ENCODE measurements around the gene ARL3.
"Not testable (repeated sequence)": the region's sequence is repeated elsewhere in the genome, so short reads cannot be mapped to it uniquely, and the experiment has no call there.

The ARL3 gene

GRCh38 chr10:102670871-102671434 lies 43.2 kb downstream of the ARL3 start:
- Histone ChIP-seq H3K9me3 (ENCODE audit: control insufficient read depth, insufficient read depth, low read length) (no peaks in the 10 kb centered on the region), H3K27me3 (ENCODE audit: control insufficient read depth, insufficient read depth, low read length) (no peaks in the 10 kb centered on the region), H3K27ac (ENCODE audit: low read depth, low read length) (peak overlapping the region; percentile 7), H3K36me3 (ENCODE audit: control insufficient read depth, insufficient read depth, low read length) (no peaks in the 10 kb centered on the region), H3K9ac (ENCODE audit: low read depth, low read length) (no peak overlapping the region), H3K4me1 (ENCODE audit: control insufficient read depth, insufficient read depth, low read length) (peaks cover 46% of the 10 kb centered on the region), H3K4me3 (ENCODE audit: low read depth, low read length) (no peak overlapping the region)

- Histone ChIP-seq H3K4me1 (ENCODE audit: control insufficient read depth, insufficient read depth, low read length) (peaks cover 40% of the 10 kb centered on the region), H3K27me3 (ENCODE audit: control insufficient read depth, insufficient read depth, low read length) (no peaks in the 10 kb centered on the region), H3K36me3 (ENCODE audit: control insufficient read depth, insufficient read depth, low read length) (no peaks in the 10 kb centered on the region), H3K9ac (ENCODE audit: low read depth, low read length) (no peak overlapping the region), H3K9me3 (ENCODE audit: control insufficient read depth, insufficient read depth, low read length) (no peaks in the 10 kb centered on the region), H3K27ac (ENCODE audit: low read depth, low read length) (peak overlapping the region; percentile 7), H3K4me3 (ENCODE audit: low read depth, low read length) (no peak overlapping the region)
Measured at GRCh38 chr10:102670065-102670670, 44.0 kb downstream of the ARL3 start.

GRCh38 chr10:102669206-102670064 lies 44.8 kb downstream of the ARL3 start:
- H3K27me3 ChIP-seq (ENCODE audit: control insufficient read depth, insufficient read depth, low read length) = no peaks in the 10 kb centered on the region
- H3K4me1 ChIP-seq (ENCODE audit: control insufficient read depth, insufficient read depth, low read length) = peaks cover 33% of the 10 kb centered on the region
- H3K36me3 ChIP-seq (ENCODE audit: control insufficient read depth, insufficient read depth, low read length) = no peaks in the 10 kb centered on the region
- H3K9me3 ChIP-seq (ENCODE audit: control insufficient read depth, insufficient read depth, low read length) = no peaks in the 10 kb centered on the region
- no peak overlapping the region for H3K9ac ChIP-seq (ENCODE audit: low read depth, low read length)
- H3K27ac ChIP-seq (ENCODE audit: low read depth, low read length) = no peak overlapping the region
- no peak overlapping the region for H3K4me3 ChIP-seq (ENCODE audit: low read depth, low read length)

- Histone ChIP-seq H3K27me3 (ENCODE audit: control insufficient read depth, insufficient read depth, low read length) (no peaks in the 10 kb centered on the region), H3K4me1 (ENCODE audit: control insufficient read depth, insufficient read depth, low read length) (peaks cover 24% of the 10 kb centered on the region), H3K9me3 (ENCODE audit: control insufficient read depth, insufficient read depth, low read length) (no peaks in the 10 kb centered on the region), H3K27ac (ENCODE audit: low read depth, low read length) (no peak overlapping the region), H3K36me3 (ENCODE audit: control insufficient read depth, insufficient read depth, low read length) (no peaks in the 10 kb centered on the region), H3K4me3 (ENCODE audit: low read depth, low read length) (no peak overlapping the region), H3K9ac (ENCODE audit: low read depth, low read length) (no peak overlapping the region)
Measured at GRCh38 chr10:102668326-102669107, 45.7 kb downstream of the ARL3 start.

- not testable (repeated sequence) for H3K27me3 ChIP-seq (ENCODE audit: control insufficient read depth, insufficient read depth, low read length); H3K9ac ChIP-seq (ENCODE audit: low read depth, low read length); H3K9me3 ChIP-seq (ENCODE audit: control insufficient read depth, insufficient read depth, low read length); H3K27ac ChIP-seq (ENCODE audit: low read depth, low read length); H3K4me3 ChIP-seq (ENCODE audit: low read depth, low read length); H3K36me3 ChIP-seq (ENCODE audit: control insufficient read depth, insufficient read depth, low read length)
- H3K4me1 ChIP-seq (ENCODE audit: control insufficient read depth, insufficient read depth, low read length) = peaks cover 20% of the 10 kb centered on the region
Measured at GRCh38 chr10:102667411-102667810, 46.8 kb downstream of the ARL3 start.

- no peaks in the 10 kb centered on the region for H3K36me3 ChIP-seq (ENCODE audit: control insufficient read depth, insufficient read depth, low read length)
- H3K4me3 ChIP-seq (ENCODE audit: low read depth, low read length) = no peak overlapping the region
- no peaks in the 10 kb centered on the region for H3K9me3 ChIP-seq (ENCODE audit: control insufficient read depth, insufficient read depth, low read length)
- H3K27me3 ChIP-seq (ENCODE audit: control insufficient read depth, insufficient read depth, low read length) = no peaks in the 10 kb centered on the region
- peaks cover 18% of the 10 kb centered on the region for H3K4me1 ChIP-seq (ENCODE audit: control insufficient read depth, insufficient read depth, low read length)
- H3K27ac ChIP-seq (ENCODE audit: low read depth, low read length) = no peak overlapping the region
- H3K9ac ChIP-seq (ENCODE audit: low read depth, low read length) = no peak overlapping the region
Measured at GRCh38 chr10:102665904-102666509, 48.2 kb downstream of the ARL3 start.

- Histone ChIP-seq H3K27ac (ENCODE audit: low read depth, low read length) (no peak overlapping the region), H3K9me3 (ENCODE audit: control insufficient read depth, insufficient read depth, low read length) (no peaks in the 10 kb centered on the region), H3K27me3 (ENCODE audit: control insufficient read depth, insufficient read depth, low read length) (no peaks in the 10 kb centered on the region), H3K9ac (ENCODE audit: low read depth, low read length) (no peak overlapping the region), H3K4me3 (ENCODE audit: low read depth, low read length) (no peak overlapping the region), H3K36me3 (ENCODE audit: control insufficient read depth, insufficient read depth, low read length) (peaks cover 16% of the 10 kb centered on the region), H3K4me1 (ENCODE audit: control insufficient read depth, insufficient read depth, low read length) (no peaks in the 10 kb centered on the region)
Measured at GRCh38 chr10:102661658-102662028, 52.6 kb downstream of the ARL3 start.

GRCh38 chr10:102660888-102661657 lies 53.1 kb downstream of the ARL3 start:
- Histone ChIP-seq H3K9me3 (ENCODE audit: control insufficient read depth, insufficient read depth, low read length) (no peaks in the 10 kb centered on the region), H3K9ac (ENCODE audit: low read depth, low read length) (no peak overlapping the region), H3K4me3 (ENCODE audit: low read depth, low read length) (no peak overlapping the region; the same call in 1 of the 2 replicates), H3K27me3 (ENCODE audit: control insufficient read depth, insufficient read depth, low read length) (no peaks in the 10 kb centered on the region), H3K27ac (ENCODE audit: low read depth, low read length) (no peak overlapping the region), H3K4me1 (ENCODE audit: control insufficient read depth, insufficient read depth, low read length) (no peaks in the 10 kb centered on the region), H3K36me3 (ENCODE audit: control insufficient read depth, insufficient read depth, low read length) (peaks cover 21% of the 10 kb centered on the region)

GRCh38 chr10:102658802-102659201 lies 55.4 kb downstream of the ARL3 start:
- H3K27ac ChIP-seq (ENCODE audit: low read depth, low read length) = no peak overlapping the region
- H3K4me1 ChIP-seq (ENCODE audit: control insufficient read depth, insufficient read depth, low read length) = no peaks in the 10 kb centered on the region
- no peaks in the 10 kb centered on the region for H3K9me3 ChIP-seq (ENCODE audit: control insufficient read depth, insufficient read depth, low read length)
- H3K36me3 ChIP-seq (ENCODE audit: control insufficient read depth, insufficient read depth, low read length) = peaks cover 36% of the 10 kb centered on the region
- no peaks in the 10 kb centered on the region for H3K27me3 ChIP-seq (ENCODE audit: control insufficient read depth, insufficient read depth, low read length)
- no peak overlapping the region for H3K9ac ChIP-seq (ENCODE audit: low read depth, low read length)
- H3K4me3 ChIP-seq (ENCODE audit: low read depth, low read length) = no peak overlapping the region

Data from HUES48 (cell line).